DOHH2 (cell line): ENCODE results near the gene NPC2.

Source experiments
- H3F3A ChIP-seq: fragments of 200-600 bp; sonication (generic), shearing (Covaris generic); 2 replicates; pipeline ENCODE4 v1.6.0; 2016; ENCODE audit warnings: antibody characterized with exemption, mild to moderate bottlenecking; ENCODE audit not compliant: control insufficient read depth, insufficient read depth
- H3K27ac ChIP-seq: fragments of 200-600 bp; sonication (generic); 2 replicates; pipeline ENCODE4 v1.5.1; 2014; ENCODE audit warnings: low read depth, mild to moderate bottlenecking, low read length, moderate library complexity
- H3K27me3 ChIP-seq: fragments of 200-600 bp; sonication (generic); 2 replicates; pipeline ENCODE4 v1.6.1; 2014; ENCODE audit warnings: mild to moderate bottlenecking, low read length, mixed read lengths; ENCODE audit not compliant: control insufficient read depth
- H3K36me3 ChIP-seq: fragments of 200-600 bp; sonication (generic); 2 replicates; pipeline ENCODE4 v1.6.1; 2014; ENCODE audit warnings: mild to moderate bottlenecking, low read length, moderate library complexity, mixed read lengths; ENCODE audit not compliant: control insufficient read depth
- H3K4me1 ChIP-seq: fragments of 200-600 bp; sonication (generic); 2 replicates; pipeline ENCODE4 v1.6.1; 2014; ENCODE audit warnings: mild to moderate bottlenecking, low read length, mixed read lengths; ENCODE audit not compliant: control insufficient read depth
- H3K4me2 ChIP-seq: fragments of 200-600 bp; sonication (generic); 2 replicates; pipeline ENCODE4 v1.6.0; 2014; ENCODE audit warnings: mild to moderate bottlenecking, low read length, moderate library complexity
- H3K4me3 ChIP-seq: fragments of 200-600 bp; sonication (generic); 2 replicates; pipeline ENCODE4 v1.5.1; 2014; ENCODE audit warnings: mild to moderate bottlenecking, low read length, mixed read lengths
- H3K79me2 ChIP-seq: fragments of 200-600 bp; sonication (generic); 2 replicates; pipeline ENCODE4 v1.6.1; 2014; ENCODE audit warnings: mild to moderate bottlenecking, low read length, mixed read lengths; ENCODE audit not compliant: control insufficient read depth
- H3K9me2 ChIP-seq: fragments of 200-600 bp; sonication (generic); replicated peaks from 2 replicates; pipeline ENCODE4 v1.6.1; 2014; ENCODE audit warnings: mild to moderate bottlenecking, low read length, mixed read lengths; ENCODE audit not compliant: control insufficient read depth
- H3K9me3 ChIP-seq: fragments of 200-600 bp; sonication (generic); 2 replicates; pipeline ENCODE4 v1.6.1; 2014; ENCODE audit warnings: antibody characterized with exemption, low read length, mixed read lengths; ENCODE audit not compliant: control insufficient read depth, insufficient read depth
- H4K20me1 ChIP-seq: fragments of 200-600 bp; sonication (generic); 2 replicates; pipeline ENCODE4 v1.6.0; 2014; ENCODE audit warnings: low read depth, mild to moderate bottlenecking, antibody characterized with exemption, low read length, moderate library complexity; ENCODE audit not compliant: control insufficient read depth, insufficient read depth
- CTCF ChIP-seq: fragments of 200-600 bp; sonication (generic); IDR thresholded peaks from one replicate; pipeline ENCODE4 v1.5.1; 2014; ENCODE audit warnings: antibody characterized with exemption, mild to moderate bottlenecking, low read depth, low read length; ENCODE audit not compliant: poor library complexity, severe bottlenecking
- EZH2phosphoT487 ChIP-seq: fragments of 200-600 bp; sonication (generic); IDR thresholded peaks from 2 replicates; pipeline ENCODE4 v1.6.1; 2017; ENCODE audit warnings: borderline replicate concordance, mild to moderate bottlenecking, antibody characterized with exemption, low read length, moderate library complexity, mixed read lengths

Gene NPC2

GRCh38 chr14:74505831-74506230, 12.7 kb upstream of the NPC2 start:
- Histone ChIP-seq H3K27ac (no peak overlapping the region), H3K4me2 (peak overlapping the region; percentile 36), H3K4me1 (peaks cover 12% of the 10 kb centered on the region), H3K27me3 (no peaks in the 10 kb centered on the region; the same call in 1 of the 2 replicates), H4K20me1 (0 out of 2 replicates have a peak, but pooled peaks cover 5% of the 10 kb centered on the region), H3K9me2 (no peaks in the 10 kb centered on the region), H3K79me2 (no peaks in the 10 kb centered on the region), H3F3A (no peaks in the 10 kb centered on the region), H3K36me3 (no peaks in the 10 kb centered on the region), H3K4me3 (no peak overlapping the region), H3K9me3 (no peaks in the 10 kb centered on the region)
- TF ChIP-seq EZH2phosphoT487 (no peak), CTCF (no peak)

- no peak overlapping the region for H3K4me3 ChIP-seq
- no peak overlapping the region for H3K27ac ChIP-seq
- TF ChIP-seq EZH2phosphoT487, result no peak
- H3K36me3 ChIP-seq, result no peaks in the 10 kb centered on the region
- H3K79me2 ChIP-seq, result no peaks in the 10 kb centered on the region
- H3K4me1 ChIP-seq, result peaks cover 12% of the 10 kb centered on the region
- no peaks in the 10 kb centered on the region for H3F3A ChIP-seq
- H3K9me2 ChIP-seq, result no peaks in the 10 kb centered on the region
- no peaks in the 10 kb centered on the region; the same call in 1 of the 2 replicates for H3K27me3 ChIP-seq
- no peak overlapping the region for H3K4me2 ChIP-seq
- 0 out of 2 replicates have a peak, but pooled peaks cover 5% of the 10 kb centered on the region for H4K20me1 ChIP-seq
- no peaks in the 10 kb centered on the region for H3K9me3 ChIP-seq
Measured at GRCh38 chr14:74504874-74505720, 12.0 kb upstream of the NPC2 start.

- TF ChIP-seq CTCF, result no peak
- TF ChIP-seq EZH2phosphoT487, result no peak
- H3K27ac ChIP-seq, result no peak overlapping the region
- H3K79me2 ChIP-seq, result no peaks in the 10 kb centered on the region
- no peaks in the 10 kb centered on the region for H3F3A ChIP-seq
- no peaks in the 10 kb centered on the region for H3K9me2 ChIP-seq
- H3K27me3 ChIP-seq, result no peaks in the 10 kb centered on the region; the same call in 1 of the 2 replicates
- peaks cover 12% of the 10 kb centered on the region for H3K4me1 ChIP-seq
- H4K20me1 ChIP-seq, result 0 out of 2 replicates have a peak, but pooled peaks cover 5% of the 10 kb centered on the region
- H3K36me3 ChIP-seq, result no peaks in the 10 kb centered on the region
- no peak overlapping the region for H3K4me3 ChIP-seq
- no peaks in the 10 kb centered on the region for H3K9me3 ChIP-seq
- H3K4me2 ChIP-seq, result no peak overlapping the region
Measured at GRCh38 chr14:74504412-74504811, 11.3 kb upstream of the NPC2 start.

GRCh38 chr14:74503938-74504335, 10.8 kb upstream of the NPC2 start:
- no peaks in the 10 kb centered on the region for H3K79me2 ChIP-seq
- H3F3A ChIP-seq, result no peaks in the 10 kb centered on the region
- TF ChIP-seq EZH2phosphoT487 (no peak), CTCF (no peak)
- 0 out of 2 replicates have a peak, but pooled peaks cover 5% of the 10 kb centered on the region for H4K20me1 ChIP-seq
- H3K4me2 ChIP-seq, result no peak overlapping the region
- H3K27me3 ChIP-seq, result no peaks in the 10 kb centered on the region; the same call in 1 of the 2 replicates
- H3K4me3 ChIP-seq, result no peak overlapping the region
- peaks cover 12% of the 10 kb centered on the region for H3K4me1 ChIP-seq
- H3K9me2 ChIP-seq, result no peaks in the 10 kb centered on the region
- no peaks in the 10 kb centered on the region for H3K9me3 ChIP-seq
- no peak overlapping the region for H3K27ac ChIP-seq
- no peaks in the 10 kb centered on the region for H3K36me3 ChIP-seq
